NOMO-1 treated with DMSO at 0.1 percent for 48 hours (cell line): ENCODE results near the gene AUNIP.

Source experiments
- DNase-seq: peaks from one replicate; lab custom pipeline; 2025; ENCODE audit not compliant: unreplicated experiment; lab: John Stamatoyannopoulos, UW

The AUNIP gene

DNA sequence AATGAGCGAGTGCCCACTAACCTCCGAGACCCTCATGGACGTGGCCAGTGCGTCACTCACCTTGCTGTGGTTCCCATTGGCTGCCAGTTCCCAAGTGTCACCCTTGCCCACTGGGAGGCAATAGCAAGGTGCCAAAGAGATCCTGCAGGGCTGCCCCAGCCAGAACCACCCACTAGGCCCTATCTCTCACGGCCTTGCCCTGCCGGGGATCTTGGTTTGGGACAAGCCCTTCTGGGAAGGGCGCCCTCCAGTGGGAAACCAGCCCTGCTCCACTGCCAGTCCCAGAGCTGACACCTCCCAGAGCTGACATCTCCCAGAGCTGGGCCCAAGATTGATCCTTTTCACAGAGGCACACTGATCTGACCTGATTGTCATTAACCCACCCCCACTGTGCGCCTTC, 61.3 kb downstream of the AUNIP start:
- no peak for DNase-seq

- DNase-seq: peak; percentile 74
Measured at GRCh38 chr1:25796811-25797458, 62.3 kb downstream of the AUNIP start.

GRCh38 chr1:25795946-25796810, 63.1 kb downstream of the AUNIP start:
- no peak for DNase-seq

DNA sequence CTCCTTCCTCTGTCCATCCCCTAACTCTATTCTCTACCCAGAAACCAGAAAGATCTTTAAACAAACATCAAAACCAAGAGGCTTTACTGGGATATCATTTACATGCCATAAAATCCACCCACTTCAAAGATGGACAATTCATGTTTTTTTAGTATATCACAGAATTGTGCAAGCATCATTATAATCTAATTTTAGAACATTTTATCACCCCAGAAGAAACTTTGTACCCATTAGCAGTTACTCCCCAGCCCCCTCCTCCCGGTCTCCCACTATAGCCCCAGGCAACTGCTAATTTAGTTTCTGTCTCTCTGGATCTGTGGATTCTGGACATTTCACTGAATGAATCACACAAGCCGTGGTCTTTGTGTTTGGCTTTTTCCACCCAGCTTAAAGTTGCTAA, 64.0 kb downstream of the AUNIP start:
- no peak for DNase-seq

DNA sequence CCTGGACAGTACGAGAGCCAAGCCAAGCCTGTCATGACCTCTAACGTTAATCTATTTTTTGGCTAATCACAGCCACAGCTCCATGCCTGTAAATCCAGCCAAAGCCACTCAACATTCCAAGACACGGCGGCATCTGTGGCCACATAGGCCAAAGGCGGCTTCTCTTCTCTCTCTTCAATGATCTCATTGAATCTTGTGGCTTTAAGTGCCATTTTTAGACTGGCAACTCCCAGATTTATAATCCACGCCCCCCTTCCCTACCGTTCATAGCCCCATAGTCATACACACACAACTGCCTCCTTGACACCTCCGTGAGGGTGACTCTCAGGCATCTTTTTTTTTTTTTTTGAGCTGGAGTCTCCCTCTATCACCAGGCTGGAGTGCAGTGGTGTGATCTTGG, 64.9 kb downstream of the AUNIP start:
- no peak for DNase-seq

DNA sequence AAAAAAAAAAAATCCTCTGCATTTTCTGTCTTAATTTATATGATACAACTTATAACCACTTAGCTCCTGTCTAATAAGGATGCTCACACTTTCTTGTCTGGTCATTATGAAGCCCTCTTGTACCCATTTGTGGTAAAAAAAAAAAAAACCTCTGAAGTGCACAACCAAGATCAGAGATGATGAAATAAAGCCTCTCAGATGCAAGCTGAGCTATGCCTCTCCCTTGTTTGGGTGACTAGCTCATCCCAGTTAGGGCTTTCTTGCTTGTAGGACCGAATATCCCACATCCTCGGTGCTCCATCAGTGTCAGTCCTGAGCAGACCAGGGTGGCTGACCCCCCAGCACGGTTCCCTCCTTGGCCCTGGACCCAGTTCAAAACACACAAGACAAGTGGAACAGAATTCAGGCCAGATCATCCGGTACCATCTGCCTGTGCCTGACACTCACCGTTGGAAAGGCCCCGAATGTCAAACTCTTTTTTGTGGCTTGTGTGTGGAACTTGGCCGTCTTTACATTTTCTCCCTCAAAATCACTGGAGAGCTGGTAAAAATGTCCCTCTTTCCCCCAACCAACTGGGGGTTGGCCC, 65.6 kb downstream of the AUNIP start:
- DNase-seq: no peak

DNA sequence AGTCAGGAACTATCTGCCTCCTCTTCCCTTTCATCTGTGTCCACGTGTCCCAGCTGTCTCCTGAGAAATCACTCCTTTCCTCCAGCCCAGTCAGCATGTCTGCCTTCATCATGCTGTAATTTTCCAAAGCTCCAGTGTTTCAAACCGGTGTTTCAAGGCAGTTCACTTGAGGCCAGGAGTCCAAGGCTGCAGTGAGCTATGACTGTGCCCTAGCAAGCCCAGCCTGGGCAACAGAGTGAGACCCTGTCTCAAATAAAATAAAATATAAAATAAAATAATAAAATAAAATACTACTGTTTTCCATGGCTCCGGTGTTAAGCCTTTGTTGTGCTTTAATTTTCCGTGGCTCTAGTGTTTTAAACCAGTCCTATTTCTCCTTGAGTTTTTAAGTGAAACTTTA, 67.1 kb downstream of the AUNIP start:
- DNase-seq: no peak

DNA sequence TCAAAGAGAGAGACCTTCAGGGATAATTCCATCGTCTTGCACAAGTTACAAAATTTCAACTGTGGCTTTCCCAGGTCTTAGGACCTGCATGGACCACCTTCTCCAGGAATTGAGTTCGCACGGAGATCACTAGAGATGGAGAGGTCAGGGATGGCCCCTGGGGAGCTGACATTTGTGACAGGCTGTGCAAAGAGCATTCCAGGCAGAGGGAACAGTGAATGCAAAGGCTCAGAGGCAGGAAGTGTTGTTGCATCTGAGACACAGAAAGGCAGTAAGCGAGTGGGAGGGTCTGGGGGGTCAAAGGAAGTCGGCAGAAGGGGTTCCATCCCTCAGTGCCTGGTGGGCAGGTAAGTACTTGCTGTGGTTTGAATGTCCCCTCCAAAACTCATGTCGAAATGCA, 68.8 kb downstream of the AUNIP start:
- DNase-seq: no peak

GRCh38 chr1:25787760-25788166, 71.5 kb downstream of the AUNIP start:
- DNase-seq: no peak

- DNase-seq: peak; percentile 35
Measured at GRCh38 chr1:25786887-25787759, 72.1 kb downstream of the AUNIP start.

DNA sequence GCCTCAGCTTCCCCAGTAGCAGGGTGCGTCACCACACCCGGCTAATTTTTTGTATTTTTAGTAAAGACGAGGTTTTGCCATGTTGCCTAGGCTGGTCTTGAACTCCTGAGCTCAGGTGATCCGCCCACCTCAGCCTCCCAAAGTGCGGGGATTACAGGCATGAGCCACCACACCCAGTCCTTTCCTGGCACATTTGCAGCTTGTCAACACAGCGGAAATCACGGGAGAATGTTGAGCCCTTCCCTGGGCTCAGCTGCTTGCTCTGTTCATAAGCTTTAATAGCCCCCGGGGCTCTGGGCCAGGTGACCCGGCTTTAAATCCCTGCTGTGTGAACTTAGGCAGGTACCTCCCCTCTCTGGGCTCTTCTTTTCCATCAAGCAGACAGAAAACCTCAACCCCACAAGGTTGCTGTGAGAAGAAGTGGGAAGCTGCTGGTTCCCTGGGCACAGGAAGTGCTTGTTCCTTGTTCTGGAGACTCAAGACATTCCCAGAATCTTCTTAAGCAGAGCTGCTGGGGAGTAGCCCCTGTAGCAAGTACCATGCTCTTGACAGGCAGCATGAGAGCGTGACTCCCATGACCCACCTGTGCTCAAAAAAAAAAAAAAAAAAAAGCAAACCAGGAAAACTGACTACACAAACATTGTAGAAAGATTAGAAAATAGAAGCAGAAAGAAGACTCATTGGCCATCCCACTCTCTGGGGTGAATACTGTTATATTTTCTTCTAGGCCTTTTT, 73.8 kb downstream of the AUNIP start:
- DNase-seq: no peak

DNA sequence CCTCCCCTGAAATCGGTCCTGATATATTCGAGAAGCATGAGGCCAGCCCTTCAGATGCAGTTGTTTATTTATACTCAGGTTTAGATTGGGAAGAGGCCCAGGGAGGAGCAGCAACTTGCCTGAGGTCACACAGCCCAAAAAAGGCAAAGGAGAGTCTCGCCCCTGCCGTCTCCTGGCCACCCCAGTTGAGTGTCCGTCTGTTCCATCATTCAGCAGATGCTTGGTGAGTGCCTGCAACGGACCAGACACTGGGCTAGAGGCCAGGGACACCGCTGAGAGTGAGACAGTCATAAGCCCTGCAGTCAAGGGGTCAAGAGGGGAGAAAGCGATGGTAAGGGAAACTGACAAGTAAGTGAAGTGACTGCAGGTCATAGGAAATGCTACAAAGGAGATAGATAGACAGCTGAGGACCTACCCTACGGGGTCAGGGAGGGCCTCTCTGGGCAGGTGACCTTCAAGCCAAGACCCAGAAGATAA, 74.6 kb downstream of the AUNIP start:
- no peak for DNase-seq
